Measurements from ENCODE around the gene CPNE6. TPM values are rescaled to one million over a fixed set of nuclear protein-coding genes. Genes with fewer than 3 reads are reported as not detected.

CPNE6 gene
- total RNA-seq, 2 donors from 2014 or later, result 0.12 to 0.14 TPM

GRCh38 chr14:24058260-24058950 lies 13.0 kb upstream of the CPNE6 start:
- DNase-seq, result peak; percentile 53 to 69
- H3K4me1 Mint-ChIP-seq (ENCODE audit: low read depth), result peaks cover 3% of the 10 kb centered on the region
- H3K27ac Mint-ChIP-seq, result no peak overlapping the region
- no peaks in the 10 kb centered on the region for H3K36me3 Mint-ChIP-seq (ENCODE audit: insufficient read depth in 2 of 2)
- H3K4me3 Mint-ChIP-seq, result no peak overlapping the region
- no peaks in the 10 kb centered on the region for H3K9me3 Mint-ChIP-seq
- no peaks in the 10 kb centered on the region for H3K27me3 Mint-ChIP-seq (ENCODE audit: low read depth)
- peak; percentile 41 to 64 for ATAC-seq (replicated peaks in 1 of 2)

- DNase-seq (no peak), ATAC-seq (replicated peaks in 1 of 2) (no peak)
- Mint-ChIP-seq H3K4me3 (no peak overlapping the region), H3K4me1 (ENCODE audit: low read depth) (no peaks in the 10 kb centered on the region), H3K27ac (no peak overlapping the region), H3K27me3 (ENCODE audit: low read depth) (no peaks in the 10 kb centered on the region), H3K9me3 (no peaks in the 10 kb centered on the region), H3K36me3 (ENCODE audit: insufficient read depth in 2 of 2) (no peaks in the 10 kb centered on the region)
Measured at GRCh38 chr14:24058951-24059475, 12.3 kb upstream of the CPNE6 start.

DNA sequence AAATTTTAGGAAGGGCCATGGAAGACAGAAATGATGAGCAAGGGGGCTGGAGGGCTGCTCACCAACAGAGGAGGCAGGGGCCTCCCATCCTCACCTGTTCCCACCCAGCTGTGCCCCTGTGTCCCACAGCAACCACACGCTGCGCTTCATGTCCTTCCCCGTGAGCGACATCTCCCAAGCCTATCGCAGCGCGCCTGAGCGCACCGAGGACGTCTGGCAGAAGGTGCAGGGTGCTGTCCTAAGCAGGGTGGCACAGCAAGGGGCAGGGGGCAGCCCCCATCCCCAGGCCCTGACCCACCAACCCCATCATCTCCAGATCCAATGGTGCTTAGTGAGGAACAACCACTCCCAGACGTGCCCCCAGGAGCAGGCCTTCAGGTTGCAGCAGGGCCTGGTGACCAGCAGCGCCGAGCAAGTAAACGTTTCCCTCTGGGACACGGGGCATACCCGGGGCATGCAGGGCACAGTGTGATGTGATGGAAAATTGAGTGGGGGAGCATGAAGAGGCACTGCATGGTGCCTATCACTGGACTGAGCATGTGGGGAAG lies 11.4 kb upstream of the CPNE6 start:
- H3K27ac Mint-ChIP-seq, result no peak overlapping the region
- H3K27me3 Mint-ChIP-seq (ENCODE audit: low read depth), result no peaks in the 10 kb centered on the region
- H3K4me3 Mint-ChIP-seq, result no peak overlapping the region
- no peaks in the 10 kb centered on the region for H3K4me1 Mint-ChIP-seq (ENCODE audit: low read depth)
- no peaks in the 10 kb centered on the region for H3K36me3 Mint-ChIP-seq (ENCODE audit: insufficient read depth in 2 of 2)
- H3K9me3 Mint-ChIP-seq, result no peaks in the 10 kb centered on the region
- ATAC-seq (replicated peaks in 1 of 2) (no peak), DNase-seq (no peak)

GRCh38 chr14:24060443-24060842 lies 10.9 kb upstream of the CPNE6 start:
- DNase-seq, result no peak
- ATAC-seq (replicated peaks in 1 of 2), result no peak
- no peaks in the 10 kb centered on the region for H3K27me3 Mint-ChIP-seq (ENCODE audit: low read depth)
- no peaks in the 10 kb centered on the region for H3K4me1 Mint-ChIP-seq (ENCODE audit: low read depth)
- H3K27ac Mint-ChIP-seq, result no peak overlapping the region
- H3K4me3 Mint-ChIP-seq, result no peak overlapping the region
- H3K9me3 Mint-ChIP-seq, result no peaks in the 10 kb centered on the region
- no peaks in the 10 kb centered on the region for H3K36me3 Mint-ChIP-seq (ENCODE audit: insufficient read depth in 2 of 2)

GRCh38 chr14:24060984-24061913 lies 10.1 kb upstream of the CPNE6 start:
- no peaks in the 10 kb centered on the region for H3K4me1 Mint-ChIP-seq (ENCODE audit: low read depth)
- H3K36me3 Mint-ChIP-seq (ENCODE audit: insufficient read depth in 2 of 2), result no peaks in the 10 kb centered on the region
- H3K4me3 Mint-ChIP-seq, result no peak overlapping the region
- no peak for ATAC-seq (replicated peaks in 1 of 2)
- H3K27me3 Mint-ChIP-seq (ENCODE audit: low read depth), result no peaks in the 10 kb centered on the region
- no peak for DNase-seq
- H3K9me3 Mint-ChIP-seq, result no peaks in the 10 kb centered on the region
- no peak overlapping the region for H3K27ac Mint-ChIP-seq

GRCh38 chr14:24062216-24062980 lies 9.0 kb upstream of the CPNE6 start:
- Mint-ChIP-seq H3K36me3 (ENCODE audit: insufficient read depth in 2 of 2) (no peaks in the 10 kb centered on the region), H3K27me3 (ENCODE audit: low read depth) (no peaks in the 10 kb centered on the region), H3K27ac (no peak overlapping the region), H3K4me1 (ENCODE audit: low read depth) (no peaks in the 10 kb centered on the region), H3K4me3 (no peak overlapping the region), H3K9me3 (no peaks in the 10 kb centered on the region)
- no peak for ATAC-seq (replicated peaks in 1 of 2)
- DNase-seq, result no peak

DNA sequence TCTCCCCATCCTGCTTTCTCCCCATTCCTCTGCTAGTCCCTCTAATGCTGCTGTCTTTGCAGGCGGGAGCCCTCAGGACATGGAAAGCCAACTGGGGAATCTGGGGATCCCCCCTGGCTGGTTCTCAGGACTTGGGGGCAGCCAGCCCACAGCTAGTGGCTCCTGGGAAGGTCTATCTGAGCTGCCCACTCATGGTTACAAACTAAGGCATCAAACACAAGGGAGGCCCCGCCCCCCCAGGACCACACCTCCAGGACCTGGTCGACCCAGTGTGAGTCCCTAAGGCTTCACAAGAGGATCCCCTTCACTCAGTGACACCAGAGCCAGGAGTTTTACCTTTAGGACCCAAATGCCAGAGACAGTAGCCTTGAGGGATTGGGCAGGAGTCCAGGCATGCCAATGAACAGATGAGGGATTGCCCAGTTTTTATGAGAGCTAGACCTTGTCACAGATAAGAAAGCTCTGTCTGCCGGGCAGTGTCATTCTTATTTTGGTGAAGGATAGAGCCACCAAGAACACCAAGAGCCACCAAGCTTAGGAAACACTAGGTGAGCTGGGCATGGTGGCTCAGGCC lies 8.0 kb upstream of the CPNE6 start:
- no peaks in the 10 kb centered on the region for H3K27me3 Mint-ChIP-seq (ENCODE audit: low read depth)
- no peak for DNase-seq
- no peak overlapping the region for H3K27ac Mint-ChIP-seq
- H3K9me3 Mint-ChIP-seq, result no peaks in the 10 kb centered on the region
- no peaks in the 10 kb centered on the region for H3K36me3 Mint-ChIP-seq (ENCODE audit: insufficient read depth in 2 of 2)
- no peaks in the 10 kb centered on the region for H3K4me1 Mint-ChIP-seq (ENCODE audit: low read depth)
- no peak overlapping the region for H3K4me3 Mint-ChIP-seq
- no peak for ATAC-seq (replicated peaks in 1 of 2)

DNA sequence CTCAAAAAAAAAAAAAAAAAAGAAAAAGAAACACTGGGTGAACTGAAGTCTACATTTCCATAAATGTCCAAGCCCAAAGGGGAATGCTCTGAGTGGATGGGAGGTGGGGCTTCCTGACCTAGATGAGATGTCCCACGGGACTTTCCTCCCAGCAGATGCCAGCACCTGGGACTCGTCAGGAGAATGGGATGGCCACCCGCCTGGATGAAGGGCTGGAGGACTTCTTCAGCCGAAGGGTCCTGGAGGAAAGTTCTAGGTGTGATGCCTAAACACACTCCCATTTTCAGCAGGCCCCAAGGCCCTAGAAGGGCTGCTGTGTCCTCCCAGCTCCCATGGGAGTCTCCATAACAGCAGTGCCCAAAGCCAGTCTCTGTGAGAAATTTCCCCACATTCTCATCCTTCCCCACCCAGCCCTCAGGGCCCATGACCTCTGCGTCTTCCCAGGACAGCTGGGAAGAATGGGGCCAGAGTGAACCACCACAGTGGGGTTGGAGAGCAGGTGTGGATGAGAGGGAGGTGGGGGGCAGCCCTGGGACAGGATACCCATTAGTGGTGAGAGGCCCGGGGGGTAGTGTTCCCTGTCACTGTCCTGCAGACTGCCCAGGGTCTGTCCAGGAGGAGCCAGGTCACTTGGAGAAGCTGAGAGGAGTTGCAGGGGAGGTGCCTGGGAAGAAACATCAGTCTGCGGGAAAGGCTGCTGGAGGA lies 7.1 kb upstream of the CPNE6 start:
- ATAC-seq (replicated peaks in 1 of 2) (no peak), DNase-seq (no peak)
- Mint-ChIP-seq H3K4me3 (no peak overlapping the region), H3K27me3 (ENCODE audit: low read depth) (no peaks in the 10 kb centered on the region), H3K36me3 (ENCODE audit: insufficient read depth in 2 of 2) (no peaks in the 10 kb centered on the region), H3K9me3 (no peaks in the 10 kb centered on the region), H3K27ac (no peak overlapping the region), H3K4me1 (ENCODE audit: low read depth) (no peaks in the 10 kb centered on the region)

DNA sequence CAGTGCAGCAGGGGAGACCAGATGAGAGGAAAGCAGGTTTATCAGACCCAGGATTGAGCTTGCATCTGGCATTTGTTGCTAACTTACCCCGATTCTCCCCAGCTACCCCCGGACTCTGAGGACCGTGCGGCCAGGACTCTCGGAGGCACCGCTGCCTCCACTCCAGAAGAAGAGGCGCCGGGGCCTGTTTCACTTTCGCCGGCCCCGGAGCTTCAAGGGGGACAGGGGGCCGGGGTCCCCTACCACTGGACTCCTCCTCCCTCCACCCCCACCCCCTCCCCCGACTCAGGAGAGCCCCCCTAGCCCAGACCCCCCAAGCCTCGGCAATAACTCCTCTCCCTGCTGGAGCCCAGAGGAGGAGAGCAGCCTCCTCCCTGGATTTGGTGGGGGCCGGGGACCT lies 6.5 kb upstream of the CPNE6 start:
- no peak for DNase-seq
- H3K9me3 Mint-ChIP-seq, result no peaks in the 10 kb centered on the region
- H3K27ac Mint-ChIP-seq, result no peak overlapping the region
- no peak for ATAC-seq (replicated peaks in 1 of 2)
- no peaks in the 10 kb centered on the region for H3K36me3 Mint-ChIP-seq (ENCODE audit: insufficient read depth in 2 of 2)
- H3K4me3 Mint-ChIP-seq, result no peak overlapping the region
- H3K27me3 Mint-ChIP-seq (ENCODE audit: low read depth), result no peaks in the 10 kb centered on the region
- H3K4me1 Mint-ChIP-seq (ENCODE audit: low read depth), result no peaks in the 10 kb centered on the region

- Mint-ChIP-seq H3K9me3 (no peaks in the 10 kb centered on the region), H3K4me3 (no peak overlapping the region), H3K4me1 (ENCODE audit: low read depth) (peaks cover 4% of the 10 kb centered on the region), H3K27ac (no peak overlapping the region), H3K27me3 (ENCODE audit: low read depth) (no peaks in the 10 kb centered on the region), H3K36me3 (ENCODE audit: insufficient read depth in 2 of 2) (no peaks in the 10 kb centered on the region)
- ATAC-seq (replicated peaks in 1 of 2) (no peak), DNase-seq (no peak)
Measured at GRCh38 chr14:24065408-24065807, 6.0 kb upstream of the CPNE6 start.

- ATAC-seq (replicated peaks in 1 of 2), result no peak
- Mint-ChIP-seq H3K4me1 (ENCODE audit: low read depth) (peaks cover 13% of the 10 kb centered on the region), H3K27ac (no peak overlapping the region)
Measured at GRCh38 chr14:24066496-24067132, 4.7 kb upstream of the CPNE6 start.

More at GRCh38 chr14:24066496-24067132, 4.7 kb upstream of the CPNE6 start:
- no peak for DNase-seq
- H3K36me3 Mint-ChIP-seq (ENCODE audit: insufficient read depth in 2 of 2), result no peaks in the 10 kb centered on the region
- no peaks in the 10 kb centered on the region for H3K27me3 Mint-ChIP-seq (ENCODE audit: low read depth)
- no peaks in the 10 kb centered on the region for H3K9me3 Mint-ChIP-seq
- H3K4me3 Mint-ChIP-seq, result no peak overlapping the region

Data from activated T-cell treated with anti-CD3 and anti-CD28 coated beads, Interleukin-2, amount 50 U/mL, for 72 hours (primary cell).